Measurements from ENCODE around the gene TAF1C. TPM values are rescaled to one million over a fixed set of nuclear protein-coding genes. Genes with fewer than 3 reads are reported as not detected.

Gene TAF1C
- total RNA-seq, 1 donor from 2014 or later = 19.9 TPM

DNA sequence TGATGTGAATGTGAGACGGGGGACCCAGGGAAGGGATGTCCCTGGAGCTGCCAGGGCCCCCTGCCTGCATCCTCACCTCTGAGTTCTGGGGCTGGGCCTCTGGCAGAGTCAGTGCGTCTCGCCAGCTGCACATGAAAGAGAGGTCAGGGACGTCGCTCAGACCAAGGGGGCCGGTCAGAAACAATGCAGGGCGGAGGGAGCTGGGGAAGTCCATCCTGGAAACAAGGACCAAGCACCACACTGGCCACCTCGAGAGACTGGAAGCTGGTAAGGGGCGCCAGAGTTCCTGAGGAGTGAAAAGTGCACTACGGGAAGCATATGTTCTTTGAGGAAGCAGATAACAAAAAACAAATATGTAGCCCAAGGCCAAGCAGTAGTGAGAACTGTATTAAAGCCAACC lies 2.1 kb downstream of the TAF1C start:
- DNase-seq (ENCODE audit: low spot score) = no peak
- no peak for ATAC-seq

DNA sequence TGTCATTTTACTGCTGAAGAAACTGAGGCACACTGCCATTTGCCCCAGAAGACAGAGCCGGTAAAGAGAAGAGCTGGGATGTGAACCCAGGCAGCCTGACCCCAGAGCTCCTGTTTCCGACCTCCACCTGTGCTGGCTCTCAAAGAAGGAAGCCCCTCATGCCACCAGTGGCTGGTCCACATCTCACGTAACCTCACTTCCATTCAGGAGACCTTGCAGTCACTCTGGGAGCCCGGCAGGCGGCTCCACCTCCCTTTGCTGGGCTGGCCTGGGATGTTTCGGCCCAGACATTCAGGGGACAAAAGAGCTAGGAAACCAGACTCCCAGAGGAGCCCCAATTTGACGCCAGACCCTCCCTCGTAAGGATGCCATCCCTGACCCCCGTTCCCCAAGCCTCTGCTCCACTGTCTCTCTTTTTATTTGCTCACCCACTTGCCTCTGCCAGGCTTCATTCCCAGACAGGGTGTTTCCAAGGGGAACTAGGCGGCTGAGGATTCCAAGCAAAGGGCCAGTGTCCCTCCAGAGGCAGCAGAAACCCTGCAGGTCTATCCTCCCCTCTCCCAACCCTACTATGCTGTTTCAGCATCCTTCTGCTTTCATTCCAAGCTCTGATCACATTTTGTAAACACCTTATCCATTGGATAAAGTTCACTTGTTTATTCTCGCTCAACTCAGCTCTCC lies 2.8 kb downstream of the TAF1C start:
- DNase-seq (ENCODE audit: low spot score) (no peak), ATAC-seq (no peak)

DNA sequence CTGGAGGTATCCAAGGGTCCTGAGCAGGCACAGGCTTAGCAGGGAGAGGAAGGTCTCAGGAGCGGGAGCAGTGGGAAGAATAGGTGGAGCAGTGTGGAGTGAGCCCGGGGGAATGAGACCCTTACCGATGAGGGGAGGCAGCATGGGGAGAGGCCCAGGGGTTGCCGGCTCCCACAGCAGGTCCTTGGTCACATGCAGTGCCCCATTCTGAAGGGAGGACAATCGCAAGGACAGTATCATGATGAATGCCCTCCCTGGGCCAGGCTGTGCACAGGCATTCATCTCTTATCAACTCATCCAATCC lies 3.3 kb downstream of the TAF1C start:
- no peak for ATAC-seq
- no peak for DNase-seq (ENCODE audit: low spot score)

DNA sequence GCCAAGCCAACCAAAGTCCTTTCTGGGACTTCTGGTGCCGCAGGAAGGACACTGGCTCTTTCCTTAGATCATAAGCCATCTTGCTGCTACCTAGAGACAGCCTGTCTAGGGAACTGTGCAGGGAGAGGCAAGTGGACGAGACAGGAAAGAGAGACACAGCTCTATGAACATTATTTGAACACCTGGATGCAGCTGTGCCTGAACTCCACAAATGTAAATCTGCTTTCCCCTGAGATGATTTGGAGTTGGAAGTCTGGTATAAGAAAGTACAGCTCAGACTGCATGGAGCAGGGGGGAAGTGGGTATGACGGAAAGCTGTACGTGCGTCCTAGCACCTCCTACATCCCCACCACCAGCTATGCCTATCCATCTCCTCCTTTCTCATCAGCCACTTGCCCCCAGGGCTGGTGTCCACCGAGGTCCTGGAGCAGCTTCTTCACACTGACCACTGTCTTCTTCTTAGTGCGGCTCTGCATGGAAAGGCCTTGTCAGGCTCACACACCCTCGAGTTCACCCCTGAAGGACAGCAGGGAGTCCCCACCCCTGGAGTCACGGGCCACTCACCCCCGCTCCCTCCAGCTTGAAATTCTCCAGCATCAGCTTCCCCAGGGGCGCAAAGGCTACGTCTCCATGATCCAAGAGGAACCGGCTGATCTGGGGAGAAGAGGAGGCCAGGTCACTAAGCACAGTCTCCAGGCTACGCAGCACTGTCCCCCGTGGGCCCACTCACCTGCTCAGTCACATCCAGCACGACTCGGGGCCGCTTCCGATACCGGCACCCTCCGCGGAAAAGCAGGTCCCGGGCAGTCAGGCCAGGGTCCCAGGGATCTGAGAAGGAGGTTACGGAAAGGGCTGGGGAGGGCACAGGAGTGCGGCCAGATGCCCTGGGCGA lies 3.9 kb downstream of the TAF1C start:
- DNase-seq (ENCODE audit: low spot score) (no peak), ATAC-seq (no peak)

DNA sequence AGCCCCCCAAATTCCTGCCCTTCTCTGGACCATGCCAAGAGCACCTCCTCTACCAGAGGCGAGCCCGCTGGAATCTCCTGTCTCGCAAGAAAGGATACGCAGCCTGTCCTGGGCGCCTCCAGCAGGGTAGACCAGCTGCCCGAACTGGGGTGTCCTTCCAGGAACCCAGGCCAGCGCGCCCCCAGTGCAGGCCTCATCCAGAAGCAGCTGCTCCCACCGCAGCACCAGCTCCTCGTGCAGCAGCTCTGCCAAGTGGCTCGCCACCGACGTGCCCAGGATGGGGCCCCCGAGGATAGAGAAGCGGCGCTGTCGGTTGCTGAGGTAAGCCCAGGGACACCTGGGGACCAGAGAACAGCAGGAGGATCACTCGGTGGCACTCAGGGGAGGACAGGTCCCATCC lies 4.8 kb downstream of the TAF1C start:
- no peak for ATAC-seq

DNA sequence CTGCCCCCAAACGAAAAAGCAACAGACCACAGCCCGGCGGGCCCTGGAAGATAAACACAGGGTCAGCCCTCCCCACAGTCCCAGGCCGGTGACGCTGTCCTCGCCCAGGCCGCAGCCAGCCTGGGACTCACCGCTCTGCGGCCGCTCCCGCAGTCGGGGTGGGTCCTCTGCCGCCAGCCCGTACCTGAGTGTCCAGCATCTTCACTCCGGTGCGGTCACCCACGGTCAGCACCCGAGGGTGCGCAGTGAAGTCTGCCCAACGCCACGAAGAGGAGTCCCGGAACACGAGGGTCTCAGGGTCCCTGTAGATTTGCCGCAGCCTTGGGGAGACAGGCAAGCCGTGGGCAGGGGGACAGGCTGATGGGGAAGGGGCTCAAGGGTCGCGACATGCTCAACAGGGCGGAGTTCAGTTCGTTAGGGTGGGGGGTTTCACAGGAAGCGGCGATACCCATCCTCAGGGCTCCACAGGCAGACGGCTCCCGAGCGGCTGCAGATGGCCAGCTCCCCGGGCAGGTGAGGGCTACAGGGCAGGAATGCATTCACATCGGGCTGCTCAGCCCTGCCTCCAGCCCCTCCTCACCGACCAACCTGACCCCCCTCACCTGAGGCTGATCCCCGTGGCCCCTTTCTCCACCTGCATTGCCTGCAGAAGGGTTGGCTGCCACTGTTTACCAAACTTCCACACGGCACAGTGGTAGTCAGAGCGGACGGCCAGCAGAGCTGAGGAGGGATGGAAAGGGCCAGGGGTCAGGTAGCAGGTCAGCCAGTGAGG lies 5.5 kb downstream of the TAF1C start:
- no peak for DNase-seq (ENCODE audit: low spot score)

More for the DNA sequence above, 4.8 kb downstream of the TAF1C start:
- DNase-seq (ENCODE audit: low spot score) = no peak

DNA sequence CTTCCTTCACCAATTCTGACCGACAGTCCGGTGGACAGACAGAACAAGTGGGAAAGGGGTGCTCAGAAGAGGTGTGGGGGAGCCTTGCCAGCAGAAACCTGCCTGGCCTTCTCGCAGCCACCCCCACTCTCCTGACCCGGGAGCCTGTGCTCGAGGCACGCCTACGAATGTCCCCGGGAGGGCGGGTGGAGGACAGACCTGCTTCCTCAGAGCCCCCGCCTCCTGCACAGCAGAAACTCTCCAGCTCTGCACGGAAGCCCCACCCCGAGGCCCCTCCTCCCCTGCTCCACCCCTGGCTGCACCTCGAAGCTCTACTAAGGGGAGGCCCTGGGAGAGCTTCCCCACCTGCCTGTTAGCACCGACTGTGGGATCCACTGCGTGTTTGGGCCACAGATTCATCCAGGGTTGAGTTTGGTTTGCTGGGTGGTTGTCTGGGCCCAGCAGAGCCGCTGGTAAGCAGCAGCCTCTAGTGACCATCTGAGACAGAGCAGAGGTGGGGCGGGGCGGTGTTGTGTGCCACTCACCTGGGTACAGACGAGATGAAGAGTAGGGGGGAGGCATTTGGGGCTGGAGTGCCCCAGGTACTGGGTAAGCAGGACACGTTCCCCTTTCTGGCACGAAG lies 6.2 kb downstream of the TAF1C start:
- DNase-seq (ENCODE audit: low spot score) (no peak), ATAC-seq (no peak)

More for the DNA sequence above, 5.5 kb downstream of the TAF1C start:
- no peak for ATAC-seq

DNA sequence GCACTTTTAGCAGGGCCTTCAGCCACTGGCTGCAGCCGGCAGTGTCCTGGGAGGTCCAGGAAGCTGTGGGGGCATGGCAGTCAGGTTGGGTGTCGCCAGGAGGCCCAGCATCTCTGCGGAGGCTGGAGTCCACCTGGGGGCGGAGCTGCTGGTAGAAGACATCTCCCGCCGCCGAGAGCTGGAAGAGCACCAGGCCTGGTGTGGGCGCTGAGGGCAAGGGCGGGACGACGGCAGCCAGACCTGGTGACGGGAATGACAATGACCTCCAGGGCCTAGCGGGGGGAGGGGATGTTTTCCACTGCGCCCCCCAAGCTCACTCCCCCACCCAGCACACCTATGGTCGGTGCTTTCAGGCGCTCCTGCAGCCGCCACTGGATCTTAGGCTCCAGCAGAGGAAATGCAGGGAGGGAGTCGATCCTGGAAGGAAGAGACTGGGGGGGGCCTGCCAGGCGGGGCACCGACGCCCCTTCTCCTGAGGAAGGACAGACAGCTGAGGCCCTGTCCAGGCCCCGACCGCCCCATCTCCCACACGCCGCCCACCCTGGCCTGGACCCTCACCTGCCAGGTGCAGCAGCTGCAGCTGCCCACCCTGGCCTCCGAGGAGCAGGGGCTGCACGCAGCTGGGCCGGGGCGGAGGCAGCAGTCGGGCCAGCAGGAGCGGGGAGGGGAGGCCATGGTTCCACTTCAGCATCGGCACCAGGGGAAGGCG lies 7.1 kb downstream of the TAF1C start:
- no peak for DNase-seq (ENCODE audit: low spot score)

DNA sequence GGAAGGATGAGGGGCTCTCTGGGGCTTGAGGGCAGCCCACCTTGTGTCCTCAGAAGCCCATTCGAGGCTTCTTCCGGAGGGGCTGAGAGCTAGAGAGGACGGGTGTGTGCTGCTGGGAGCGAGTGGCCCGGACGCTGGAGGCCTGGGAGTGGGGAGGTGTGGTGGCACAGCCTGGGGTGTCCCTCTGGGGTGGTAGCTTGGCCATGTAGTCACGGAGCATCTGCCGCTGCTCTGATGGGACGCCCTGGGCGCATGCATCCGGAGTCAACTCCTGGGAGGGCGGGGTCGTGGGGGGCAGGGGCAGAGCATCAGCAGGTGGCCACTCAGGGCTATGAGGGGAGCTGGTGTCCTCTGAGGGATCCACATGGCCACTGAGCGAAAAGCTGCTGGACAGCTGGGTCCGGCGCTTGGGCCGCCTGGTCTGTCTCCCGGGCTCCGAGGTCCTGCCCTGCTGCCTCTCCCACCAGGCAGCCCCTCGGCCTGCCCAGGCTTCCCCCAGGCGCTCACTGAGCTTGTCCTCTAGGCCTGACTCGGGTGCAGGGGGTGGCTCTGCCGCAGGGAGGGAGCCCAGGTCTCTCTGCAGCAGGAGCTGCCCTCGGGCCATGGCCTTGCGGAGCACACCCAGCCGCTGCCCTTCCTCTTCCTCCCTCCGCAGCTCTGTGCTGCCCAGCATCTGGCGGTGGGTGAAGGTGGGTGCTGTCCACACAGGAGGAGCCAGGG lies 7.8 kb downstream of the TAF1C start:
- no peak for DNase-seq (ENCODE audit: low spot score)
- no peak for ATAC-seq

More for the DNA sequence above, 7.1 kb downstream of the TAF1C start:
- ATAC-seq = no peak

DNA sequence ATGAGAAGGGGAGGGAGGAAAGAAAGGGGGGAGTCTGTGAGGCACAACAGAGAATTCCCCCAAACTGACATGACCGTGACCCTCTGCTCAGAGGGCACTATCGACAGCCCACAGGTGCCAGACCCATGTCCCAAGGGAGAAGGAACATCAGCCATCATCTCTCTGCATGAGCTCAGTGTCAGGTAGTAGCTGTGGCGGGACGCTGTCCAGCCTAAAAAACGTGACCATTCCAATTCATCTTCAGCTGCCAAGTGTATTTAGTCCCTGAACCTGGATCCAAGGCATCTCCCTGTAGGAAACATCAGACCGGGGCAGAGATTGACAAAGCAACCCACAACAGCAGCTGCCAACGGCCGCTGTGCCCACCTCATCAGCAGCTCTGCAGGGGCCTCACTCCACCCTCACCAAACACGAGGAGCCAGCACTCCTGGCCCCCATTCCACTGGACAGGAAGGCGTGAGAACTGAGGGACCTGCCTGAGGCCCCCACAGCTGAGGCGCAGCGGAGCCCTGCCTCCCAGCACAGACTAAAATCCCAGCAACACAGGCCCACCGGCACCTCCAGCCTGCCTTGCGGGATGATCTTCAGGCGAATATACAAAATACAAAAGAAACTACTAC lies 8.6 kb downstream of the TAF1C start:
- DNase-seq (ENCODE audit: low spot score) (no peak), ATAC-seq (peak; percentile 58)

DNA sequence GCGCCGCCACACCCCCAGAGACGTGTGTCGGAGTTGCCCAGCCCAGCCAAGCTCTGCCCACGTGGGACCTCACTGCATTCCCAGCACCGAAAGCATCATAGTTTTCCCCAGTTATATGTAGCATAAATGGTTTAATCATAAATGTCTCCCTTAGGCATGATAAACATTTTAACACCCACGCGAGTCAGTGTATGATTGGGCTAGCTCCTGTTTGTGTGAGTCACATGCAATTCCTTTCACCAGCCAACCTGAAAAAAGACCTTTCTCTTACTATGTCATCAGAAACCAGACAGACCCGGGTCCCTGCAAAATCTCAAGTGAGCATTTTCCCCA lies 9.2 kb downstream of the TAF1C start:
- ATAC-seq (no peak), DNase-seq (ENCODE audit: low spot score) (no peak)

DNA sequence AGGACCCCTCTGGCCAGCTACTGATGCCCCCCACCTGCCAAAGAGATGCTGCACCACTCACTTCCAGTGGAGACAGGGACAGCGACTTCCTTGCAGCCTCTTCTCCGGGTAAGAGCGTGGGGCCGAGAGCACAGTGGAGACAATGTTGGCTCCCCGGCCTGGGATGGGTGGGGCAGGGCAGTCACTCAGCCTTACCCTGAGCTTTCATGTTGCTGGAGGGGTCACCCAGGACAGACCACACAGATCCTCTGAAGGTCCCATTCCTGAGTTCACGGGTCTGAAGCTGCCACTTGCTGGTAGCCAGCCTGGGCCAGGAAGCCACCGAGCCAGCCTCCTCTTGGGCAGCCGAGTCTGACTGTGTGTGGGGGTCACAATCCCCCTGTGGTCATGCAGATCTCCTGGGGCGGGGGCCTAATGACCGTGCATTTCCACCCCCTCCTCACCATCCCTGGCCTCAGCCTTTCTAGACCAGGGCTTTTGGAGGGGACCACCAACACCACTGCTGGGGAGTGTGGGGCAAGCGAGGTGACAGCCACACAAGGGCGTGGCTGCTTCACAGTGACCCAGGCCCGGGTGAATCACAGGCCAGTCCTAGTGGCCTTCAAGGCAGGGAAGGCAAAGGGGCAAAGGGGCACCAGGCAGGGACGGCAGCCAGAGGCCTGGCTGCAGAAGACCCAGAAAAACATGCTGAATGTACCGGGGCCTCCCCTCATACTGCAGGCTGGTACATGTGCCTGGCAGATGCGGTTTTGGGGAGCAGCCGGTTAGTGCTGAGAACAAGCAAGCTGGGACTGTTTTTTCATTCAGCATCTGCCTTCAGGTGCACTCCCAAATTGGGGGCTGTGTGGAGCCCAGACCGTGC lies 10.4 kb downstream of the TAF1C start:
- no peak for DNase-seq (ENCODE audit: low spot score)
- ATAC-seq = no peak

DNA sequence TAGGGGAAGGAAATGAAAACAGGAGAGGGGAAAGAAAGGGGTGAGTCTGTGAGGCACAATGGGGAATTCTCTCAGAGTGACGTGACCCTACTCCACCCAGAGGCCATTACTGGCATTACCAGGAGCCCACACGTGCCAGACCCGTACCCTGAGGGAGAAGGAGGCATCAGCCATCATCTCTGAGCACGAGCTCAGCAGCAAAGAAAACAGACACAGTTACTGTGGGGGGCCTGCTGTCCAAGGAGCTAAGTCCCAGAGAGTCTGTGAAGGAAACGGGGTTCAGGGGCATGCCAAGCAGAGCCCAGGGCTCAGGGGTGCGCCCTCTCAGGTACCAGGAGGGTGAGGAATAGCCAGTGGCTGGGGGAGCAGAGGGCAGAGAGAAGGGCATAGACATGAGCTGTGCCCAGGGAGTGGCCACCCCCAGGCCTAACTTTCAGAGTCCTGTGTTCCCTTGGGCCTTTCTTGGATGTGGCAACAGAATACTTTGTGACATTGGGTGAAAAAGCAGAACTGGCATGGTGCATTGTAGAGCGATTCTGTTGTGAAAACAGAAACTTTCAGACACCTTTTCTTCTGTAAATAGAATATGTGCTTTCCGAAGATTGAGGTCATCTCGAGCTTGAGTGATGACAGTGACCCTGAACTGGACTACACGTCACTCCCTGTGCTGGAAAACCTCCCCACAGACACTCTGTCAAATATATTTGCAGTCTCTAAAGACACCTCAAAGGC lies 11.3 kb downstream of the TAF1C start:
- peak; percentile 82 for ATAC-seq

DNA sequence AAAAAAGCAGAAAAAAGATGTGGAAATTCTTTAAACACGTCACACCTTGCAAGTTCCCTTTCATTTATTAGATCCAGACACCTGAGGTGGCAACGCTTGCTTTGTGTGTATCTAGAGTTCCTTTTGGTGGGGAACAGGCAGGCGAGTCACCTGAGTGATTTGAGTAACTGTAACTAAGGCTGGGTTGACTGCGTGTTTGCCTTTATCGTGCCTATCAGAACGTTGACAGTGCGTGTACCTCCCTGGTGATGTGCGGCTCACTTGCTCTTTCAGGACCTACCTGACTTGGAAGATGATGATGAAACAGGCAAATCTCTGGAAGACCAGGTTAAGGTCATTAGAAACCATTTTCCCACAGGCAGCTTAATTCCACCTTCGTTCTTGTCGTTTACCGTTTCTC lies 12.5 kb downstream of the TAF1C start:
- DNase-seq (ENCODE audit: low spot score) (no peak), ATAC-seq (no peak)

More for the DNA sequence above, 11.3 kb downstream of the TAF1C start:
- DNase-seq (ENCODE audit: low spot score) = no peak

DNA sequence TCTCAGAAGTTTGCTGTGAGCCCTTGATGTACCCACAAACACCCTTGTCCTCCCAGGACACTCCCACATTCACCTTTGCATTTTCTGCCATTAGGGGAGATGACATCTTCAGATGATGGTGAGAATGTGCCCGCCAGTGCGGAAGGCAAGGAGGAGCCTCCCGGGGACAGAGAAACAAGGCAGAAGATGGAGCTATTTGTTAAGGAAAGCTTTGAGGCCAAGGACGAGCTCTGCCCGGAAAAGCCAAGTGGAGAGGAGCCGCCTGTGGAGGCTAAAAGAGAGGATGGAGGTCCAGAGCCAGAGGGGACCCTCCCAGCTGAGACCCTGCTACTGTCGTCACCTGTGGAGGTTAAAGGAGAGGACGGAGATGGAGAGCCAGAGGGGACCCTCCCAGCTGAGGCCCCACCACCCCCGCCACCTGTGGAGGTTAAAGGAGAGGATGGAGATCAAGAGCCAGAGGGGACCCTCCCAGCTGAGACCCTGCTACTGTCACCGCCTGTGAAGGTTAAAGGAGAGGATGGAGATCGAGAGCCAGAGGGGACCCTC lies 17.0 kb downstream of the TAF1C start:
- DNase-seq (ENCODE audit: low spot score) (no peak), ATAC-seq (no peak)

DNA sequence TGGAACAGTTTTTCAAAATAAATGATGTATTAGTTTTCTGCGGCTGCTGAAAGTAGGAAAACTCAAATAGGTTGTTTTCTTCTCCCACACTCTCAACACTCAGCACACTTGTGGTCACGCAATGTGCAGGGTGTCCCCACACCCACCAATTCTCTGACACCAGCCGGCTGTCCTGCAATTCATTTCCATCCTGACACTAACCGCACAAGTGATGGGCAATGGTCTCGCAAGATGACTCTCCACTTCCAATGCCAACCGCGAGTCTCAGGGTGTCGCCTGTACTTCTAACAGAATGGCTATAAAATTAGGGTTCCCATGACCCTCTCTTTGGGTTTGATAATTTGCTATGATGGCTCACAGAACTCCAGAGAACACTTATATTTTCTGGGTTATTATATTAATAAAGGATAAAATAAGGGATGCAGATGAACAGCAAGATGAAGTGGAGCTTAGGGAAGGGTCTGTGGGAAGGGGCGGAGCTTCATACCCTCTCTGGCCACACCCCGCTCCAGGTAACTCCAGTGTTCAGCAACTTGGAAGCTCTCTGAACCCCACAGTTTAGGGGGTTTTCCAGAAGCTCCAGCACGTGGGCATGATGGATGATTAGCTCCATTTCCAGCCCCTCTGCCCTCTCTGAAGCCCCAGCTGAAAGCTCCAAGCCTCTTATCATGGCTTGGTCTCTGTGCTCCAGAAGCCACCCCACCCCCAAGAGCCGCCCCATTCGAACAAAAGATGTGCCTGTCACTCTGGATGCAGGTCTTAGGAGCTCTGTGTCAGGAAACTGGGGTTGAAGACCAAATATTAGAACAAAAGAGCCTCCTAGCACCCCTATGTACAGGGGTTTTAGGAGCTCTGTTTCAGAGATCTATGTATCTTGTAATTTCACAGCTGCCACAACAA lies 19.8 kb downstream of the TAF1C start:
- DNase-seq (ENCODE audit: low spot score) (no peak), ATAC-seq (no peak)

DNA sequence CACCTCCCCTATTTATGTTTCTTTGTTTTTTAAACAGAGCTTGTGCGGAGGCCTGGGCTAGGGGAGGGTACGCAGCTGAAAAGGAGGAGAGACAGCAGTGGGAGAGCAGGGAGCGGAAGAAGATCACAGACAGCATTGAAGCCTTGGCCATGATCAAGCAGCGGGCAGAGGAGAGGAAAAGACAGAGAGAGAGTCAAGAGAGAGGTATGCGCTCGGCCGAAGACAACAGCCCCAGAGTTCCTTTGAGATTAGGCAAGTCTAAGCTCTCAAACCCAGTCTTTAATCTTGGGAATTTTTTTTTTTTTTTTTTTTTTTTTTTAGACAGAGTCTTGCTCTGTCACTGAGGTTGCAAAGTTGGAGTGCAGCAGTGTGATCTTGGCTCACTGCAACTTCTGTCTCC lies 21.1 kb downstream of the TAF1C start:
- no peak for ATAC-seq
- no peak for DNase-seq (ENCODE audit: low spot score)
